ENCODE data around the gene DNAH6. TPM values are rescaled to one million over a fixed set of nuclear protein-coding genes. Genes with fewer than 3 reads are reported as not detected.

The DNAH6 gene
- total RNA-seq, 1 donor from 2014 or later: not detected

DNA sequence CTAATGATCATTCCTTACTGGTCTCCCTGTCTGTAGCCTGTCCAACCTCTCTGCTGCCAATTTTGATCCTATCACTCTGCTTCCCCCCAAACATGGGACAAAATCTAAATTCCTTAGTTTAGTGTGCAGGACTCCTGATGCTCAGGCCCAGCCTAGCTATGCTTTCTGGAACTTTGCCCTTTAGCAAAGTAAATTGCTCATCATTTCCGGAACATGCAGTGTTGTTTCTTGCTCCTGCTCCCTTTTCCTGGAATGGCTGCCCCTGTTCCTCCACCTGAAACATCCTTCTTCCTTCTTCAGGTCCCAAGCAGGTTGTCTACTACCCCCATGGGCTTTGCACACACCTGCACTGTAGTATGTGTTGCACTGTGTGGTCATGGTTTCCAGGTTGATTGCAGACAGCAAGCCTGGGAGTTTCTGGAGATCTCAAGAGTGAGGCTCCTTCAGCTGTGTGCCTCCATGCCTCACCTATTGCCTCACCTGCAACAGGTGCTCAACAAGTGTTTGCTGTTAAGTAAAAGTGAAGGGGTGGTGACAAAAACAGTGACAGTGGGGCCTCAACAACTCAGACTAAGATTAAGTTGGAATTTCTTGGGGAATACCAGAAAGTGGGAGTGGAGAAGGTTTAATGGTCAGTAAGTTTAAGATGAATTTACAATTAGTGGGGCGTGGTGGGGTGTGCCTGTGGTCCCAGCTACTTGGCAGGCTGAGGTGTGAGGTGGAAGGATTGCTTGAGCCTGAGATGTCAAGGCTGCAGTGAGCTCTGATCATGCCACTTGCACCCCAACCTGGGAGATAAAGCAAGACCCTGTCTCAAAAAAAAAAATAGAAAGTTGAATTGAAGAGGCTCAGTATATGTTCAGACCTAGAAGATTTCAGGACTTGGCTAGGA lies 120.0 kb downstream of the DNAH6 start:
- DNase-seq (ENCODE audit: low spot score in 2 of 2): no peak
- intact Hi-C loops (cut with DNase I): loop anchor here (10.0 kb wide), 1 partner anchor 142 kb away; no protein-coding TSS in a partner anchor
- H3K4me1 ChIP-seq: no peaks in the 10 kb centered on the region
- H3K27ac ChIP-seq: no peak overlapping the region
- TF ChIP-seq, protein P1, sequence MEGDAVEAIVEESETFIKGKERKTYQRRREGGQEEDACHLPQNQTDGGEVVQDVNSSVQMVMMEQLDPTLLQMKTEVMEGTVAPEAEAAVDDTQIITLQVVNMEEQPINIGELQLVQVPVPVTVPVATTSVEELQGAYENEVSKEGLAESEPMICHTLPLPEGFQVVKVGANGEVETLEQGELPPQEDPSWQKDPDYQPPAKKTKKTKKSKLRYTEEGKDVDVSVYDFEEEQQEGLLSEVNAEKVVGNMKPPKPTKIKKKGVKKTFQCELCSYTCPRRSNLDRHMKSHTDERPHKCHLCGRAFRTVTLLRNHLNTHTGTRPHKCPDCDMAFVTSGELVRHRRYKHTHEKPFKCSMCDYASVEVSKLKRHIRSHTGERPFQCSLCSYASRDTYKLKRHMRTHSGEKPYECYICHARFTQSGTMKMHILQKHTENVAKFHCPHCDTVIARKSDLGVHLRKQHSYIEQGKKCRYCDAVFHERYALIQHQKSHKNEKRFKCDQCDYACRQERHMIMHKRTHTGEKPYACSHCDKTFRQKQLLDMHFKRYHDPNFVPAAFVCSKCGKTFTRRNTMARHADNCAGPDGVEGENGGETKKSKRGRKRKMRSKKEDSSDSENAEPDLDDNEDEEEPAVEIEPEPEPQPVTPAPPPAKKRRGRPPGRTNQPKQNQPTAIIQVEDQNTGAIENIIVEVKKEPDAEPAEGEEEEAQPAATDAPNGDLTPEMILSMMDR (IDR thresholded peaks at IDR 0.05): no peak
- no peaks in the 10 kb centered on the region for H3K36me3 ChIP-seq
- no peak overlapping the region for H3K4me3 ChIP-seq
- no peaks in the 10 kb centered on the region for H3K9me3 ChIP-seq
- H3K27me3 ChIP-seq: no peaks in the 10 kb centered on the region

DNA sequence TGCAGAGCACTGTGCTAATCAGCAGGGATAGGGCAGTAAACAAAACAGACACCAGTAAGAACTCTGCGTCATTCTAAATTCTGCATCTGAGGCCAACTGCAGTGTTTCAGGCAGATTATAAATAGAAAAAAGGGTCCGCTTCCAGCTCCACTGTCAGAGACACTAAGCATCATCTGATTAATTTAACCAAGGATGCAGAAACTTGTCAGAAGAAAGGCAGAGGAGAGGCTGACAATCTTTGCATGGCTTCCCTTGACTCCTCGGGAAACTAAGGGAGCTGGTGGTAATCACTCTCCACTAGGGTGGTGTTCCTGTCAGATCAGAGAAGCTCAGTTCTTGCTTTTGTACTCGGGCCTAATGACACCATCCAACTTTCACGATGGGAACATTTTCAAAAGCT lies 123.5 kb downstream of the DNAH6 start:
- Histone ChIP-seq H3K4me3 (no peak overlapping the region), H3K9me3 (no peaks in the 10 kb centered on the region), H3K36me3 (no peaks in the 10 kb centered on the region), H3K4me1 (no peaks in the 10 kb centered on the region), H3K27ac (no peak overlapping the region), H3K27me3 (no peaks in the 10 kb centered on the region)
- TF ChIP-seq, protein P1 (IDR thresholded peaks at IDR 0.05): no peak
- no peak for DNase-seq (ENCODE audit: low spot score in 2 of 2)
- intact Hi-C loops (cut with DNase I): loop anchor here (10.0 kb wide), 1 partner anchor 145 kb away; no protein-coding TSS in a partner anchor

DNA sequence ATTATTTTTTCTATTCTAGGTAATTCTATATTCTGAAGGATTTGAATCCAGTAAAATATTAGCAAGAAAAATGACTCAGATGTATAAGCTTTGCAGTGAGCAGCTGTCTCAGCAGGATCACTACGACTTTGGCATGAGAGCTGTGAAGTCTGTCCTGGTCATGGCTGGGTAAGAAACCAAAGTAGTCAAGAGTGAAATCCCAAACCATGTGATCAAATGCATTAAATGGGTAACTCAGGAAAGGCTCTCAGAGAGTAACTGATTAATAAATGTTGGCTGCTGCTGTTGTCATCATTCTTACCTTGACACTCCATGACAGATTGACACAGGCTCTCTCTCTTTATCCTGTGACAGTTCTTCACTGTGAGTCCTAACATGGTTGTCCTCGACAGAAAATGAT lies 124.1 kb downstream of the DNAH6 start:
- Histone ChIP-seq H3K27ac (no peak overlapping the region), H3K9me3 (no peaks in the 10 kb centered on the region), H3K4me1 (no peaks in the 10 kb centered on the region), H3K36me3 (no peaks in the 10 kb centered on the region), H3K4me3 (no peak overlapping the region), H3K27me3 (no peaks in the 10 kb centered on the region)
- TF ChIP-seq, protein P1 (IDR thresholded peaks at IDR 0.05): no peak
- intact Hi-C loops (cut with DNase I): no loop called here
- DNase-seq (ENCODE audit: low spot score in 2 of 2): no peak

DNA sequence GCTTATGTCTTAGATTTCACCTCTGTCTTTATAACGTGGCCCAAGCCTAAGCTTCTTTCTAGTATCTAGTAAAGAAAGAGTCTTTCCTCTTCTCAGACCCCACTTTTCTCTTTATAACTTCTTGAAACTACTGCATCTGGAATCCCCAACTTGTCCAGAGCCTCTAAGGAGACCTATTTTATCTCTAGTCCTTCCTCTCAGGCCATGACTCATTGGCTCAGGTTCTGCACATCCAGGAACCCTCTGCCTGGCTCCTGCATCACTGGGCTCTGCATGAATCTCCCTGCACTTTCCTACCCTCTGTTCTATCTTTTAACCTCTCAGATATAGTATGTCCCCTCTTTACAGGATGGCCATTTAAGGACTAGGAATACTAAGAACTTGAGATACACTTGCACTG lies 124.7 kb downstream of the DNAH6 start:
- H3K27ac ChIP-seq: no peak overlapping the region
- no peaks in the 10 kb centered on the region for H3K36me3 ChIP-seq
- intact Hi-C loops (cut with DNase I): no loop called here
- H3K4me3 ChIP-seq: no peak overlapping the region
- H3K9me3 ChIP-seq: no peaks in the 10 kb centered on the region
- no peaks in the 10 kb centered on the region for H3K4me1 ChIP-seq
- TF ChIP-seq, protein P1 (IDR thresholded peaks at IDR 0.05): no peak
- DNase-seq (ENCODE audit: low spot score in 2 of 2): no peak
- no peaks in the 10 kb centered on the region for H3K27me3 ChIP-seq

DNA sequence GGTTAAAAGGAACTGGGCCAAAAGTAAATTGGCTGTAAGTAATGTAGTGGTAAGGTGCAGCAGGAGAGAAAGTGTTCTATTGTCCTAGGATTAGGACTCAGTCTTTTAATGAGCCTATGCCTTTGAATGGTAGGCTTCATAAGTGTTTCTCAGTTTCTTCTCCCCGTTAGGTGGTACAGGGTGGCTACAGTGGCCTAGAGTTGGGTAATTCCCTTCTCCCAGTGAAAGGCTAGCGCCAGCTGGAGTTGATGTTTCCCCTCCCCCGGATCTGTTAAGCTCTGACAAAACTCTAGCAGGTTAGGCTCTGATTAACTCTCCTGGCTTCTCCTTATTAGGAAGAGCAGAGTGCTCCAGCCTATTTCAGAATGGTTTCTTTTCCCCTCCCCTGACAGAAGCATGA lies 127.7 kb downstream of the DNAH6 start:
- no peak for DNase-seq (ENCODE audit: low spot score in 2 of 2)
- H3K4me1 ChIP-seq: no peaks in the 10 kb centered on the region
- TF ChIP-seq, protein P1 (IDR thresholded peaks at IDR 0.05): no peak
- no peak overlapping the region for H3K27ac ChIP-seq
- no peaks in the 10 kb centered on the region for H3K27me3 ChIP-seq
- no peak overlapping the region for H3K4me3 ChIP-seq
- intact Hi-C loops (cut with DNase I): no loop called here
- H3K9me3 ChIP-seq: no peaks in the 10 kb centered on the region
- H3K36me3 ChIP-seq: no peaks in the 10 kb centered on the region

All from ascending aorta (tissue), 2 donors.